GM19438 (cell line): Measurements from ENCODE around the gene TDP1.
A peak's percentile ranks its signal among the peaks of the same experiment; 100 is the strongest.

Source experiments
- ATAC-seq: cut with Tn5 transposase; IDR thresholded peaks from one replicate; pipeline ENCODE4 v1.9.1; 2021; ENCODE audit warnings: low read depth; ENCODE audit not compliant: unreplicated experiment

Gene TDP1

DNA sequence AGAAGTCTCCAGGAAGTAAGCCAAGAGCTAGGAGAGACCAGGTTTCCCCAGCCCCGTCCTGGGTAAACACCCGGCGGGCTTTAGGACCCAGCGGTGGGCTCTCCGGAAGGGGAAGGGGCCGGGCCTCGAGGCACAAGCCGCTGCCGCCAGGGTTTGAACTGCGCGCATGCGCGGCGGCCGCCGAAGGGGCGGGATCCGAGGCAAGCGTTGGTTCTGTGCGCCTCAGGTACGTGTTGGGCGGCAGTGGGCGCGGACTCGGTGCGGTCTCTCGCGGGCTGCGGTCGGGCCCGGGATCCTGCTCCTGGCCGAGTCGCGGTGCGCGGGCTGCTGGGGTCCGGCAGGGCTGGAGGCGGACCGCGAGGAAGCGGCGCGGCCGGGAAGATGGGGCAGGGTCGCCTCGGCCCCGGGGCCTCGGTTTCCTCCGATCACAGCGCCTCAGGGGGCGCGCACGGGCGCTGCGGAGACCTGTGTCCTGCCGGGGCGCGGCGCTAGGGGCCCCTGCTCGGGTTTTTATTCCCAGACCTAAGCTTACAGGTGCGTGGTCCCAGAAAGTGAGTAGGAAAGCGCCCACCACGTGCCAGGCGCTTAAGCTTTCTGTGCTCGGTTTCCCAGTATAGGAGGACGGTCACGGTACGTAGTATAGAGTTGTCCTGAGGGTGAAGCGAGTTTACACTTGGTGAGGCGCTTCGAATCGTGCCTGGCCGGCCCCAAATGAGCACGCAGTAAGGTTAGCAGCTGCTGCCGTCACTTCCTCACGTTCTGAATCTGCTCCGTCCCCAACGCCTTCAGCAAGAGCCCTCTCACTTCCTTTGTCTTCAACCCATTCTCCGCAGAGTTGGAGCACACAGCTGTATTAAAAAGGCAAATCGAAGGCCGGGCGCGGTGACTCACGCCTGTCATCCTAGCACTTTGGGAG is at the start of gene TDP1:
Gene TDP1 (plus strand): TSS at position 183 of the 916 bp plus-strand sequence. CDS start 7,188 bp downstream, outside the sequence.
- peak; percentile 52 for ATAC-seq

GRCh38 chr14:89906000-89906399 is 49.7 kb upstream of the TDP1 start:
- ATAC-seq: no peak

DNA sequence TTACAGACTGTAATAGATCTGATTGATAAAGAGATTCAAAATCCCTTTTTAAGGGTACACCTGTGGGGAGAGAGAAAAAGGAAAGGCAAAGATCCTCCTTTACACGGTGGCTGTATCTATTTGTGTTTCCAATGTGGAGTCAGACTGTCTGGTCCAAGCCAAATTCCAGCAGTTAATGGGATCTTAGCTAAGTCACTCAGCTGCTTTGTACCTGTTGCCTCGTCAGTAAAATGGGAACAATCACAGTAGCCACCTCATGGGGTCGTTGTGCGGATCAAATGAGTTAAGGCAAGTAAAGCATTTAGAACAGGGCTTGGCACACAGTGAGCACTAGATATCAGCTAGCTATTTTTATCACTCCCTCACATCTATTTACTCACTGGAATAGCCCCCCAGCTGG is 48.1 kb upstream of the TDP1 start:
- no peak for ATAC-seq

- ATAC-seq: no peak
Measured at GRCh38 chr14:89908712-89909450, 46.8 kb upstream of the TDP1 start.

DNA sequence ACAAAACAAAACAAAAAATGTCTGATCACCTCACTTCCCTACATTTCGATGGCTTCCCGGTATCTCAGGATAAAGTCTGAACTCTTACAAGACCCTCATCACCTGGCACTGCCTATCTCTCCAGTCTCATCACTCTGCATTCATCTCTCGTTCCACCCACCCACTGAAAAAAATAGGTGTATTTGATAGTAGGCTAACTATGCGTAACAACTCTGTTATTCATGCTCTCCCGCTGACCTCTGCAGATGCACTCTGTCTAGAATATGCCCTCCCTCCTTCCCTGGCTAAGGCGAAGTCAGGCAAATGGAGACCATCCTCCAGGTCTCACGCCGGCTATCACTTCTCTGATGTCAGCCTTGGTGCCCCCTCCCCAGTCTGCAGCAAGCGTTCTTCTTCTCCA is 46.1 kb upstream of the TDP1 start:
- ATAC-seq: no peak

DNA sequence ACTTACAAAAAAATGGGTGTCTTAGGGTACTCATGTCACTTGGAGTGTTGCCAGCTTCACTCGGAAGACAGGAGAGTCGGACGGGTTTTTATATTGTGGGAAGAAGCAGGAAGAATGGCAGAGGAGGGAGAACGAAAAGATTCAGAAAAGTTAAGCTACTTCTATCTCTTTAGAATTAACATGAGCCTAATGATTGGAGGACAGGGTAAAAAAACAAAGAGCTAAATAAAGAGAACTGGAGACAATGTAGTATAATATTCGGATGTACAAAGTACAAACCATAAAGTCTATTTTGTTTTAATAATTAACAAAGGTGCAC is 45.1 kb upstream of the TDP1 start:
- no peak for ATAC-seq

GRCh38 chr14:89911010-89911919 is 44.5 kb upstream of the TDP1 start:
- ATAC-seq: no peak

GRCh38 chr14:89912221-89912620 is 43.5 kb upstream of the TDP1 start:
- no peak for ATAC-seq

DNA sequence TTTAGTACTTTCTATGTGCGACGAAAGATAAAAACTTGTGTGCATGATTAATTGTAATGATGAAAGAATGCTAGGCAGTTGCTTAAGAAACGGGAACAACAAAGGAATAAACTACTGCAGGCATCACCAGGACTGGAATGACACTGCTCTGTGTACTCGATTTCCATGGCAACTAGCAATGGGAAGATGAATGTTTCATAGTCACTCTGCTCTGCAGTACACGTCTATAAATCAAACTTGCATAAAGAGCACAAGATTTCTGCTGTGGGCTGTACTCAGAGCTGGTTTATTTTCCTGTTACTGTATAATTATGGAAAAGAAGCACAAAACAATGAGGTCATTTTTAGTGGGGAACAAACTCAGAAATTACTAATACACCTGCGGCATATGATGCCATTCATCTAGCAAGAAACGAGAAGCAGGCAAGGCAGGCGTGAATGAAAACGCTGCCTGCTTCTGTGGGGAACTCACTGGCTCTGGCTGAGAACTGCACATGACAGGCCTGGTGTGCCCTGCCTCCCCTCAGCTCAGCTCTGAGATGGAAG is 43.0 kb upstream of the TDP1 start:
- ATAC-seq: no peak

DNA sequence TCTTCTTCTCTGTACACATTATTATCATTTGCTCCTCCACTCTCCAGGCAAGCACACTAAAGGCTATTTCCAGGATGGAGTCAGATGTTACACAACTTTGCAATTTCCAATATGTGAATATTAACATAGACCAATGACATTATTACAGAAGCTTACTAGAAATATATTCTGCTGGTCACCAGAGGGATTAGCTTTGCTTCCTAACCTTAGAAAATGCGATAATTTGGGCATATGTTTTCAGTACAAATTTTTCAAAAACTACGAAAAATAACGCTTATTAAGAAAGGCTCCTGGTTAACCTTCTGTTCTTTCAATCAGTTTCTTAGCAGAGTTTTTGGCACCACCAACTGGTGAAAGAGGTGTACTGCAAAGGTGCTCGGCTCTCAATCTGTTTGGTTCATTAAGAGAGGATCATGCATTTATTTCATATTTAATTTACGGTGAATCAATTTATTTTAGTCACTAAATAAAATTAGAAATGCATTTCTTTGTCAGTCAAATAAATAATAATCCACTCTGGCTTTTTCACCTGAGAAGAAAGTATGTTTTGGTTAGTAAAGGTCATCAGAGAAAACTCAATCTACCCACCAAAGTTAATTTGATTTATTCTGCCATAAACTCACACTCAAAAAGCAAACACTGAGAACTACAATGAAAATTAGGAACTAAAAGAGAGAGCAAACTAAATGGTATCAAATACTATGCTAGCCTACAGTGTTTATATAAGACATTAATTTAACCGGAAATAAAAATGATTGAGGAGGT is 40.4 kb upstream of the TDP1 start:
- no peak for ATAC-seq

DNA sequence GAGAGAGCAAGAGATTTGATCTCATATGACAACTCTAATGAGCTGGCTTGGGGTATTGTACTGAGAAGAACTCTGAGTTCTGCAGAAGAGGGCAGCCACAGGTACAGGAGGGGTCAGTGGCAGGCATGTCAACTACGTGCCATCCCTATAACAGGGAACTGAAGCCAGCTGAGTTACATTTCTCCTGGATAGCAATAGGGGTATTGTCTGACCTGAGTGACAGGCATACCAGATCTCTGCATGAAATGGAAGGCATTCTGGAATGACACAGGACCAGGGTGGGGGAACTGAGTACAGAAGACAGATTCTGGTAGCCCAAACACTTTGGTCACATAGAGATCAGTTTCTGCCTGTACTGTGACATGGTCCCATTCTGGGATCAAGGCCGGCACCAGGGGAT is 37.0 kb upstream of the TDP1 start:
- no peak for ATAC-seq

GRCh38 chr14:89920056-89920455 is 35.7 kb upstream of the TDP1 start:
- ATAC-seq: no peak

DNA sequence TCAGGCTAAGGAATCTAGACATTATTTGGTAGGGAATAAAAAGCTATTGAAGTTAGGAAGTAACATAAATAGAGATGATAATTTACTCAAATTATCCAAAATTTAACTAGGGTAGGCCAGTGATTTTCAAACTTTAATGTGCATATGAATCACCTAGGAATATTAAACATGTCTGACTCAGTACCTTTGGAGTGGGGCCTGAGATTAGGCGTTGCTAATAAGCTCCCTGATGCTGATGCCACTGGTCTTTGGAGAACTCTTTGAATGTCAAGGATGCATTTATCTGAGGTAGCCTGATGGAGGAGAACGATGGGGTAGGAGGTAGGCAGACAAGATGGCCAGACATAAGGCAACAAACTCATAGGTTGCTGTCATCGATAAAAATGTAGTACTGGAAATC is 34.4 kb upstream of the TDP1 start:
- ATAC-seq: no peak

GRCh38 chr14:89922031-89922907 is 33.5 kb upstream of the TDP1 start:
- no peak for ATAC-seq

- ATAC-seq: no peak
Measured at GRCh38 chr14:89924268-89924667, 31.5 kb upstream of the TDP1 start.

DNA sequence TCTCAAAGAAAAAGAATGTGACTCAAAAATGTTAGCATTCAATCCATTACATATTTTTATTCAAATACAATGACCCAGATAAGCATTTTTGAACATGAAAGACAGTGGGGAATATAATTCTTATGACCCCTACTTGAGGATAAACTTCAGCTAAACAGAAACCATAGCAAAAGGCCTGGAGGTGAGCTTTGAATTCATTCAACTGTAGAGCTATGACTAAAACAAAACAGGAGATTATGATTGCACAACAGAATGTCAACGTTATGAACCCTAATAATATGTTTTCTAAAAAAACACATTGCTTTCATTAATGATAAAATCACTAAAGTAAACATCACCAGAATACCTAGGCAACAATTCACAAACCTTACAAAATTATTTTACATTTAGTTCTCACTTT is 29.0 kb upstream of the TDP1 start:
- ATAC-seq: no peak

- ATAC-seq: no peak
Measured at GRCh38 chr14:89927186-89927865, 28.4 kb upstream of the TDP1 start.

- ATAC-seq: no peak
Measured at GRCh38 chr14:89933002-89933401, 22.7 kb upstream of the TDP1 start.
